ENCODE measurements around the gene GRK2.

- TF ChIP-seq POLR2A (IDR thresholded peaks at IDR 0.05; ENCODE audit: low read depth, low read length) = no peak
- TF ChIP-seq POU2F2 (IDR thresholded peaks at IDR 0.05; ENCODE audit: low read depth, low read length) = no peak
Observed at GRCh38 chr11:67291481-67292381, 25.5 kb downstream of the GRK2 start.
